Fibroblast of lung (primary cell): ENCODE measurements around the gene INTS15. TPM values are rescaled to one million over a fixed set of nuclear protein-coding genes. Genes with fewer than 3 reads are reported as not detected.

Source experiments
- DNase-seq, 2 donors: peaks; one replicate each; pipeline versions ENCODE4 v3.0.0 to v3.0.0-alpha.2; 2010; ENCODE audit warnings: low read depth in 2 of 2
- H2AFZ ChIP-seq: 2 replicates; pipeline ENCODE4 v1.5.1; 2012; ENCODE audit warnings: low read length, control low read depth, inconsistent platforms
- H3K27ac ChIP-seq: 2 replicates; pipeline ENCODE4 v1.5.1; 2011; ENCODE audit warnings: low read length, control low read depth; ENCODE audit not compliant: insufficient read depth
- H3K27me3 ChIP-seq: 2 replicates; pipeline ENCODE4 v1.5.1; 2011; ENCODE audit warnings: mild to moderate bottlenecking, low read length; ENCODE audit not compliant: control insufficient read depth, insufficient read depth
- H3K36me3 ChIP-seq: 2 replicates; pipeline ENCODE4 v1.5.1; 2011; ENCODE audit warnings: low read length; ENCODE audit not compliant: control insufficient read depth, insufficient read depth
- H3K4me1 ChIP-seq: 2 replicates; pipeline ENCODE4 v1.5.1; 2011; ENCODE audit warnings: low read length; ENCODE audit not compliant: control insufficient read depth, insufficient read depth; ENCODE audit errors: extremely low read depth
- H3K4me2 ChIP-seq: 2 replicates; pipeline ENCODE4 v1.5.1; 2011; ENCODE audit warnings: low read length, control low read depth; ENCODE audit not compliant: insufficient read depth; ENCODE audit errors: extremely low read depth
- H3K4me3 ChIP-seq, 4 experiments: fragments of 200-600 bp in 1 of 4; sonication (generic) in 1 of 4; replicated peaks in 1 of 4; 2 replicates each; pipeline ENCODE4 v1.5.1; 2011 to 2016; ENCODE audit warnings: low read length in 4 of 4, low read depth in 3 of 4, mild to moderate bottlenecking in 3 of 4, control low read depth in 2 of 4, inconsistent platforms in 1 of 4, mixed read lengths in 1 of 4; ENCODE audit not compliant: insufficient read depth in 1 of 4; ENCODE audit errors: control extremely low read depth in 1 of 4
- H3K79me2 ChIP-seq: 2 replicates; pipeline ENCODE4 v1.5.1; 2012; ENCODE audit warnings: mild to moderate bottlenecking, low read length, inconsistent platforms; ENCODE audit not compliant: control insufficient read depth, insufficient read depth
- H3K9ac ChIP-seq: 2 replicates; pipeline ENCODE4 v1.5.1; 2011; ENCODE audit warnings: mild to moderate bottlenecking, low read length, control low read depth; ENCODE audit not compliant: insufficient read depth
- H3K9me3 ChIP-seq: 2 replicates; pipeline ENCODE4 v1.5.1; 2012; ENCODE audit warnings: low read depth, low read length; ENCODE audit not compliant: control insufficient read depth, insufficient read depth
- H4K20me1 ChIP-seq: 2 replicates; pipeline ENCODE4 v1.5.1; 2011; ENCODE audit warnings: low read length; ENCODE audit not compliant: control insufficient read depth, insufficient read depth; ENCODE audit errors: extremely low read depth
- EZH2 ChIP-seq: IDR thresholded peaks from 2 replicates; pipeline ENCODE4 v1.5.1; 2012; ENCODE audit warnings: low read length, control low read depth, mild to moderate bottlenecking; ENCODE audit errors: missing control alignments
- polyA plus RNA-seq, 2 donors: library from polyadenylated mRNA; depleted of rRNA in 1 of 2; stranded (reverse) in 1 of 2; unstranded in 1 of 2; fragments of >200 nt; gene quantifications; 2 replicates each; pipeline ENCODE4 v1.2.1, GENCODE V29; 2011 to 2012; ENCODE audit warnings: missing spikeins in 1 of 2
- total RNA-seq: library from RNA; depleted of rRNA; stranded (reverse); fragments of >200 nt; gene quantifications from 2 replicates; pipeline ENCODE4 v1.2.1, GENCODE V29; 2014
- TF ChIP-seq, protein P1 (sequence below), 2 donors: IDR thresholded peaks in 1 of 2; conservative IDR thresholded peaks in 1 of 2; 1 replicate in 1 of 2; 2 replicates in 1 of 2; pipeline ENCODE4 v1.5.1; 2011 to 2012; ENCODE audit warnings: low read length in 2 of 2, control low read depth in 1 of 2, inconsistent platforms in 1 of 2, low read depth in 1 of 2, mild to moderate bottlenecking in 1 of 2

INTS15 gene
- total and polyA plus RNA-seq, 2 donors (not counting 1 experiment from before 2014, with no cell fraction given), result 7.1 to 11.7 TPM

DNA sequence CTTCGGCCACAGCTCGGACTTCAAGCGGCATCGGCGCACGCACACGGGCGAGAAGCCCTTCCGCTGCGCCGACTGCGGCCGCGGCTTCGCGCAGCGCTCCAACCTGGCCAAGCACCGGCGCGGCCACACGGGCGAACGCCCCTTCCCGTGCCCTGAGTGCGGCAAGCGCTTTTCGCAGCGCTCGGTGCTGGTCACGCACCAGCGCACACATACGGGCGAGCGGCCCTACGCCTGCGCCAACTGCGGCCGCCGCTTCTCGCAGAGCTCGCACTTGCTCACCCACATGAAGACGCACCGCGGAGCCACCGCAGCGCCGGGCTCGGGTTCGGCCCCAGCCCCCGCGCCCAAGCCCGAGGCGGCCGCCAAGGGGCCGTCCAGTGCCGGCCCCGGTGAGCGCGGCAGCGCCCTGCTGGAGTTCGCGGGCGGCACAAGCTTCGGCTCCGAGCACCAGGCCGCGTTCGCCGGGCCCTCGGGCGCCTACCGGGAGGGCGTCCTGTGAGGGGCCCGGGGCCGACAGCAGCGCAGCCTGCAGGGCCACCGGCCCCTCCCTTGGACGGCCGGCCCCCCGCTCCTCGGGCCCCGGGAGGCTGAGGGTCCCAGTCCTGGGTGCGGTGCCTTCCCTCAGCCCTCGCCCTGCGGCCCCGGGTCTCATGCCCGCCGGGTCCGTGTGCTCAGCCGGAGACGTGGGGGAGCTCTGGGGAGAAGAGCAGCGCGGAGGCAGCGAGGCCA, 64.5 kb downstream of the INTS15 start:
- Histone ChIP-seq H3K4me2 (no peak overlapping the region), H3K9me3 (no peaks in the 10 kb centered on the region), H3K27me3 (no peaks in the 10 kb centered on the region), H2AFZ (no peak overlapping the region), H3K27ac (no peak overlapping the region), H3K4me3 (no peak overlapping the region), H3K79me2 (no peaks in the 10 kb centered on the region), H3K9ac (no peak overlapping the region), H4K20me1 (no peaks in the 10 kb centered on the region), H3K36me3 (peaks cover 19% of the 10 kb centered on the region), H3K4me1 (no peaks in the 10 kb centered on the region)
- TF ChIP-seq, protein P1, sequence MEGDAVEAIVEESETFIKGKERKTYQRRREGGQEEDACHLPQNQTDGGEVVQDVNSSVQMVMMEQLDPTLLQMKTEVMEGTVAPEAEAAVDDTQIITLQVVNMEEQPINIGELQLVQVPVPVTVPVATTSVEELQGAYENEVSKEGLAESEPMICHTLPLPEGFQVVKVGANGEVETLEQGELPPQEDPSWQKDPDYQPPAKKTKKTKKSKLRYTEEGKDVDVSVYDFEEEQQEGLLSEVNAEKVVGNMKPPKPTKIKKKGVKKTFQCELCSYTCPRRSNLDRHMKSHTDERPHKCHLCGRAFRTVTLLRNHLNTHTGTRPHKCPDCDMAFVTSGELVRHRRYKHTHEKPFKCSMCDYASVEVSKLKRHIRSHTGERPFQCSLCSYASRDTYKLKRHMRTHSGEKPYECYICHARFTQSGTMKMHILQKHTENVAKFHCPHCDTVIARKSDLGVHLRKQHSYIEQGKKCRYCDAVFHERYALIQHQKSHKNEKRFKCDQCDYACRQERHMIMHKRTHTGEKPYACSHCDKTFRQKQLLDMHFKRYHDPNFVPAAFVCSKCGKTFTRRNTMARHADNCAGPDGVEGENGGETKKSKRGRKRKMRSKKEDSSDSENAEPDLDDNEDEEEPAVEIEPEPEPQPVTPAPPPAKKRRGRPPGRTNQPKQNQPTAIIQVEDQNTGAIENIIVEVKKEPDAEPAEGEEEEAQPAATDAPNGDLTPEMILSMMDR (conservative IDR thresholded peaks at IDR 0.05 in 1 of 2, IDR thresholded peaks at IDR 0.05 in 1 of 2; ENCODE audit: low read depth in 1 of 2, low read length in 2 of 2), result no peak
- TF ChIP-seq EZH2, result no peak
- no peak for DNase-seq

DNA sequence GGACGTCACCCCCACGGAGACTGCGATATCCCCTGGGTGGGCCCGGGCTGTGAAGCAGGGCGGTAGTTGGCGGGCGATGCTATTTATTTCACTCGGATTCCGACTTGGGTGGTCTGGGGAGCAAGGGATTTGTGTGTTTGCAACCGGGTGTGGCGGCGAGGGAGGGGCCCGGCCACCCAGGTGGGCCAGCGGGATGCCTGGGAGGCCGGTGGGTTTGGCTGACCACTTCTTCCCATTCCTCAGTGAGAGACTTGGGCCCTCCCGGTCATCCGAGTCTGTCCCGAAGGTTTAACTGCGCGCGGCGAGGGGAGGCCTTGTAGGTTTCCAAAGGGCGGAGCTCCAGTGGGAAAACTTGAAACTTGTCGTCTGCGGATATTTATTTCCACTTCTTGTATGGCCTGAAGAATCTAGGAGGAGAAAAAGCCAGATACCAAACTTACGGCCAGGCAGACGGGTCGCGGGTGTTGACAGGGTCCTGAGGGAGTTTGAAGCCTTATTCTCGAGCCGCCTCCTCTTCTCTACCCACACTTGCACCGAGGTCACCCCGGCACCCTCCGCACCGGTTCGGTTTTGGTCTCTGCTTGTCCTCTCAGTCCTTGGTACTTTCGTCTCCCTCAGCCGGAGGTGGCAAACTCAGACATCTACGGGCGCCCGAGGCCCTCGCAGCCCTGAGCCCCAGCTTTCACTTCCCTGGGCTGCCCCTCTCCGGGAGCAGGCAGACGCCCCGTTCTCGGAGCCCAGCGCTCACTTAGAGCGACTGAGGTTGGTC, 65.2 kb downstream of the INTS15 start:
- Histone ChIP-seq H4K20me1 (no peaks in the 10 kb centered on the region), H3K27me3 (no peaks in the 10 kb centered on the region), H3K79me2 (no peaks in the 10 kb centered on the region), H3K27ac (no peak overlapping the region), H3K9ac (no peak overlapping the region), H3K4me3 (no peak overlapping the region), H3K36me3 (peaks cover 18% of the 10 kb centered on the region), H3K4me2 (no peak overlapping the region), H3K4me1 (no peaks in the 10 kb centered on the region), H2AFZ (no peak overlapping the region), H3K9me3 (no peaks in the 10 kb centered on the region)
- no peak for DNase-seq
- no peak for TF ChIP-seq EZH2

DNA sequence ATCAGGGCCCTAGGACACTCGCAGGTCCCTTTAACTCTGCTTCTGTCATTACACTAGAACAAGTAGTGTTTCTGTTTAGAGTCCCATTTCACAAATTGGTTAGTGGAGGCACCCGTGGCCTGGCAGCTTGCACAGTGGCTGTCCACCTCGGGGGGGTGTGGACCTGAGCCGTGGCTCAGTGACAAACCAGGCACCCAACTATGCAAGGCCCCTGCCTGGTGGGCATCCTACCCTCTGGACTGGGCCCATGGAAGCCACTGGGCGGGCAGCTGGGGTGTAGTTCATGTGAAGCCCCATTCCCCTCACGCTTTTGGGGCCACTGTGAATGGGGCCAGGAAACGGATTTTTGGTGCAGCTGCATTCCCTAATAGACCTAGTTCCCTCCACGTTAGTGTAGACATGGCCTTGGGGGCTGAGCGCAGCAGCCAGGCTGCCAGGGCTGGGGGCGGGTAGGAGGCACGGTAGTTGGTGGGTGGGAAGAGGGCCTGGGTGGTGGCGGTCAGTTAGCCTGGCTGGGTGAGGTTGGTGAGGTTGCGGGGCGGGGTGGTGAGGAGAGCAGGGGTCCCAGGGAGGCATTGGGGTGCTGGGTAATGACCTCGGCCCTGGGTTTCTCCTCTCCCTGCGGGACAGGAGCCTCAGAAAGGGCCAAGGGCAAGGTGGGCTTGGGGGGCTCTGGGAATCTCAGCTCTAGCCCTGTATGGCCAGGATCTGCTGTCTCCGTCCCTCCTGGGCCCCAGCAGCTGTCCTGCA, 66.0 kb downstream of the INTS15 start:
- H3K4me3 ChIP-seq, result no peak overlapping the region
- DNase-seq, result no peak
- H3K27ac ChIP-seq, result no peak overlapping the region
- no peak overlapping the region for H3K4me2 ChIP-seq
- H3K27me3 ChIP-seq, result no peaks in the 10 kb centered on the region
- TF ChIP-seq EZH2, result no peak
- TF ChIP-seq, protein P1 (conservative IDR thresholded peaks at IDR 0.05 in 1 of 2, IDR thresholded peaks at IDR 0.05 in 1 of 2; ENCODE audit: low read depth in 1 of 2, low read length in 2 of 2), result no peak
- no peaks in the 10 kb centered on the region for H3K79me2 ChIP-seq
- peaks cover 16% of the 10 kb centered on the region for H3K36me3 ChIP-seq
- no peaks in the 10 kb centered on the region for H3K9me3 ChIP-seq
- H4K20me1 ChIP-seq, result no peaks in the 10 kb centered on the region
- no peaks in the 10 kb centered on the region for H3K4me1 ChIP-seq
- H2AFZ ChIP-seq, result no peak overlapping the region
- no peak overlapping the region for H3K9ac ChIP-seq
